ENCODE results near the gene ADCY4. TPM values are rescaled to one million over a fixed set of nuclear protein-coding genes. Genes with fewer than 3 reads are reported as not detected.
A peak's percentile ranks its signal among the peaks of the same experiment; 100 is the strongest.

The ADCY4 gene
- total and polyA plus RNA-seq, 2 of the 13 experiments (the other 11 are each of a cell fraction or from before 2014, with no cell fraction given): 0.03 TPM; not detected in 1

- TF ChIP-seq HNF1A (IDR thresholded peaks at IDR 0.05; ENCODE audit: low read depth) (no peak), HNF1A (CRISPR knock-in tag; IDR thresholded peaks at IDR 0.05; ENCODE audit: borderline replicate concordance) (no peak), POLR2G (IDR thresholded peaks at IDR 0.05; ENCODE audit: low read depth, low read length) (no peak), ZNF24 (IDR thresholded peaks at IDR 0.05) (no peak), ZNF83 (CRISPR knock-in tag; IDR thresholded peaks at IDR 0.05; ENCODE audit: borderline replicate concordance) (no peak), BHLHE40 (IDR thresholded peaks at IDR 0.05; ENCODE audit: low read length) (no peak), SNAPC2 (CRISPR knock-in tag; IDR thresholded peaks at IDR 0.05) (peak; percentile 53; the same call in 1 of the 2 replicates), RAD51 (IDR thresholded peaks at IDR 0.05; ENCODE audit: borderline replicate concordance) (0 out of 2 replicates have a peak, but pooled peaks have one; percentile 4), THAP11 (CRISPR knock-in tag; IDR thresholded peaks at IDR 0.05) (peak; percentile 59; the same call in 1 of the 2 replicates), RERE (CRISPR knock-in tag; IDR thresholded peaks at IDR 0.05; ENCODE audit: low read depth) (no peak), SMARCC2 (IDR thresholded peaks at IDR 0.05) (no peak; the same call in 1 of the 2 replicates), NFIC (IDR thresholded peaks at IDR 0.05; ENCODE audit: low read length) (no peak), SRSF4 (IDR thresholded peaks at IDR 0.05; ENCODE audit: low read depth, low read length, poor library complexity, severe bottlenecking) (no peak), ZBTB7B (CRISPR knock-in tag; IDR thresholded peaks at IDR 0.05) (peak; percentile 53; the same call in 1 of the 2 replicates), ZHX1 (CRISPR knock-in tag; IDR thresholded peaks at IDR 0.05; ENCODE audit: low read depth) (no peak; the same call in 1 of the 2 replicates)
- TF ChIP-seq, protein P1, sequence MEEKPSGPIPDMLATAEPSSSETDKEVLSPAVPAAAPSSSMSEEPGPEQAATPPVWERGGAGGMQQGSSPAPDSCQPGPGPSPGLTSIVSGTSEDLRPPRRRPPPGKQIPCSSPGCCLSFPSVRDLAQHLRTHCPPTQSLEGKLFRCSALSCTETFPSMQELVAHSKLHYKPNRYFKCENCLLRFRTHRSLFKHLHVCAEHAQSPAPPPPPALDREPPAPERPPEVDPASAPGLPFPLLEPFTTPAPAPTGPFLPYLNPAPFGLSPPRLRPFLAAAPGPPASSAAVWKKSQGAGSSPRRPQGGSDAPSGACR (CRISPR knock-in tag; IDR thresholded peaks at IDR 0.05): no peak
These were observed 37.5 kb downstream of the ADCY4 start (continued) for GRCh38 chr14:24297190-24297964.

Data from HepG2 (cell line).